Parathyroid adenoma (tissue), 2 donors: ENCODE measurements around the gene ELF5.

Source experiments
- H2AFZ ChIP-seq: fragments of 300-600 bp; sonication (generic); one replicate; pipeline ENCODE4 v1.7.0; 2017; ENCODE audit warnings: antibody characterized with exemption, mild to moderate bottlenecking
- H3K27ac ChIP-seq: fragments of 300-600 bp; sonication (generic); one replicate; pipeline ENCODE4 v1.7.0; 2017
- H3K27me3 ChIP-seq: fragments of 300-600 bp; sonication (generic); one replicate; pipeline ENCODE4 v1.7.0; 2017; ENCODE audit warnings: low read length; ENCODE audit not compliant: control insufficient read depth, insufficient read depth
- H3K36me3 ChIP-seq: fragments of 300-600 bp; sonication (generic); one replicate; pipeline ENCODE4 v1.7.0; 2017; ENCODE audit warnings: low read length; ENCODE audit not compliant: control insufficient read depth, insufficient read depth
- H3K4me1 ChIP-seq: fragments of 300-600 bp; sonication (generic); one replicate; pipeline ENCODE4 v1.7.0; 2017; ENCODE audit warnings: control low read depth
- H3K4me2 ChIP-seq: fragments of 300-600 bp; sonication (generic); one replicate; pipeline ENCODE4 v1.7.0; 2017; ENCODE audit warnings: low read length
- H3K4me3 ChIP-seq: fragments of 300-600 bp; sonication (generic); one replicate; pipeline ENCODE4 v1.7.0; 2017; ENCODE audit warnings: low read depth, low read length
- H3K79me2 ChIP-seq: fragments of 300-600 bp; sonication (generic); one replicate; pipeline ENCODE4 v1.7.0; 2017; ENCODE audit warnings: control low read depth
- H3K9ac ChIP-seq: fragments of 300-600 bp; sonication (generic); one replicate; pipeline ENCODE4 v1.7.0; 2017; ENCODE audit warnings: mild to moderate bottlenecking
- H3K9me3 ChIP-seq: fragments of 300-600 bp; sonication (generic); one replicate; pipeline ENCODE4 v1.7.0; 2017; ENCODE audit warnings: low read length; ENCODE audit not compliant: control insufficient read depth
- CTCF ChIP-seq: fragments of 300-600 bp; sonication (generic); IDR thresholded peaks from one replicate; pipeline ENCODE4 v1.7.0; 2017; ENCODE audit warnings: antibody characterized with exemption, mild to moderate bottlenecking
- donor health status: primary hyperparathyroidism.

ELF5 gene

GRCh38 chr11:34525888-34526657, 12.5 kb upstream of the ELF5 start:
- Histone ChIP-seq H3K9me3 (no peaks in the 10 kb centered on the region), H3K36me3 (no peaks in the 10 kb centered on the region), H3K4me2 (no peak overlapping the region), H3K4me3 (no peak overlapping the region), H2AFZ (no peak overlapping the region), H3K79me2 (no peaks in the 10 kb centered on the region), H3K27me3 (no peaks in the 10 kb centered on the region), H3K9ac (no peak overlapping the region), H3K27ac (no peak overlapping the region), H3K4me1 (peaks cover 2% of the 10 kb centered on the region)
- TF ChIP-seq CTCF, result no peak

- H3K79me2 ChIP-seq, result no peaks in the 10 kb centered on the region
- TF ChIP-seq CTCF, result no peak
- no peak overlapping the region for H3K4me3 ChIP-seq
- peaks cover 2% of the 10 kb centered on the region for H3K4me1 ChIP-seq
- H2AFZ ChIP-seq, result no peak overlapping the region
- H3K9ac ChIP-seq, result no peak overlapping the region
- no peak overlapping the region for H3K4me2 ChIP-seq
- H3K9me3 ChIP-seq, result no peaks in the 10 kb centered on the region
- H3K27me3 ChIP-seq, result no peaks in the 10 kb centered on the region
- H3K27ac ChIP-seq, result no peak overlapping the region
- H3K36me3 ChIP-seq, result no peaks in the 10 kb centered on the region
Observed at GRCh38 chr11:34525098-34525497, 11.5 kb upstream of the ELF5 start.

GRCh38 chr11:34524696-34525095, 11.1 kb upstream of the ELF5 start:
- H3K4me3 ChIP-seq, result no peak overlapping the region
- no peak overlapping the region for H3K9ac ChIP-seq
- no peaks in the 10 kb centered on the region for H3K9me3 ChIP-seq
- H3K4me2 ChIP-seq, result no peak overlapping the region
- no peak overlapping the region for H2AFZ ChIP-seq
- no peaks in the 10 kb centered on the region for H3K36me3 ChIP-seq
- no peaks in the 10 kb centered on the region for H3K79me2 ChIP-seq
- peaks cover 2% of the 10 kb centered on the region for H3K4me1 ChIP-seq
- no peaks in the 10 kb centered on the region for H3K27me3 ChIP-seq
- no peak for TF ChIP-seq CTCF
- H3K27ac ChIP-seq, result no peak overlapping the region

- no peak overlapping the region for H3K4me2 ChIP-seq
- TF ChIP-seq CTCF, result no peak
- H3K9me3 ChIP-seq, result no peaks in the 10 kb centered on the region
- H3K79me2 ChIP-seq, result no peaks in the 10 kb centered on the region
- no peaks in the 10 kb centered on the region for H3K27me3 ChIP-seq
- H2AFZ ChIP-seq, result no peak overlapping the region
- no peaks in the 10 kb centered on the region for H3K36me3 ChIP-seq
- no peak overlapping the region for H3K4me3 ChIP-seq
- H3K4me1 ChIP-seq, result peaks cover 2% of the 10 kb centered on the region
- H3K9ac ChIP-seq, result no peak overlapping the region
- no peak overlapping the region for H3K27ac ChIP-seq
Observed at GRCh38 chr11:34523053-34523452, 9.5 kb upstream of the ELF5 start.

- H3K4me2 ChIP-seq, result no peak overlapping the region
- H3K79me2 ChIP-seq, result no peaks in the 10 kb centered on the region
- no peak for TF ChIP-seq CTCF
- H2AFZ ChIP-seq, result no peak overlapping the region
- no peaks in the 10 kb centered on the region for H3K27me3 ChIP-seq
- H3K36me3 ChIP-seq, result no peaks in the 10 kb centered on the region
- H3K9ac ChIP-seq, result no peak overlapping the region
- no peak overlapping the region for H3K4me3 ChIP-seq
- H3K9me3 ChIP-seq, result no peaks in the 10 kb centered on the region
- H3K27ac ChIP-seq, result no peak overlapping the region
- H3K4me1 ChIP-seq, result peaks cover 2% of the 10 kb centered on the region
Observed at GRCh38 chr11:34522188-34522587, 8.6 kb upstream of the ELF5 start.
